Activated T-cell treated with anti-CD3 and anti-CD28 coated beads for 4 hours (primary cell): ENCODE results near the gene IP6K3.

ENCODE experiments used
- DNase-seq: peaks from one replicate; pipeline ENCODE4 v3.0.0-alpha.2; 2020

The IP6K3 gene

GRCh38 chr6:33700391-33701050, 46.2 kb downstream of the IP6K3 start:
- DNase-seq: peak; percentile 56

- DNase-seq: no peak
Measured at GRCh38 chr6:33699739-33700138, 47.0 kb downstream of the IP6K3 start.

- no peak for DNase-seq
Measured at GRCh38 chr6:33699131-33699530, 47.6 kb downstream of the IP6K3 start.

GRCh38 chr6:33698494-33698893, 48.2 kb downstream of the IP6K3 start:
- no peak for DNase-seq

- no peak for DNase-seq
Measured at GRCh38 chr6:33697845-33698244, 48.9 kb downstream of the IP6K3 start.

GRCh38 chr6:33696548-33697518, 49.9 kb downstream of the IP6K3 start:
- no peak for DNase-seq

GRCh38 chr6:33696076-33696475, 50.6 kb downstream of the IP6K3 start:
- no peak for DNase-seq

- DNase-seq: no peak
Measured at GRCh38 chr6:33695451-33695887, 51.2 kb downstream of the IP6K3 start.

- DNase-seq: no peak
Measured at GRCh38 chr6:33694977-33695376, 51.7 kb downstream of the IP6K3 start.

GRCh38 chr6:33694401-33694931, 52.2 kb downstream of the IP6K3 start:
- DNase-seq: peak; percentile 57

GRCh38 chr6:33693186-33694105, 53.3 kb downstream of the IP6K3 start:
- DNase-seq: no peak

- peak; percentile 18 for DNase-seq
Measured at GRCh38 chr6:33692760-33693158, 53.9 kb downstream of the IP6K3 start.

- no peak for DNase-seq
Measured at GRCh38 chr6:33692078-33692759, 54.5 kb downstream of the IP6K3 start.

GRCh38 chr6:33691456-33692077, 55.1 kb downstream of the IP6K3 start:
- no peak for DNase-seq

- DNase-seq: no peak
Measured at GRCh38 chr6:33690766-33691165, 55.9 kb downstream of the IP6K3 start.

- DNase-seq: no peak
Measured at GRCh38 chr6:33689879-33690278, 56.8 kb downstream of the IP6K3 start.

GRCh38 chr6:33689148-33689494, 57.6 kb downstream of the IP6K3 start:
- no peak for DNase-seq

- DNase-seq: no peak
Measured at GRCh38 chr6:33688451-33689147, 58.1 kb downstream of the IP6K3 start.

GRCh38 chr6:33688006-33688405, 58.7 kb downstream of the IP6K3 start:
- DNase-seq: no peak

GRCh38 chr6:33686981-33687975, 59.4 kb downstream of the IP6K3 start:
- DNase-seq: no peak
